ENCODE data around the gene TRMT1.

- TF ChIP-seq CTCF (IDR thresholded peaks at IDR 0.05) (no peak), POLR2AphosphoS5 (IDR thresholded peaks at IDR 0.05) (no peak), POLR2A (IDR thresholded peaks at IDR 0.05) (no peak)
Observed at GRCh38 chr19:13071444-13072187, 44.9 kb downstream of the TRMT1 start.

Measured in gastroesophageal sphincter (tissue), 3 donors.